Suprapubic skin (tissue), 4 donors: ENCODE results near the gene DCXR. TPM values are rescaled to one million over a fixed set of nuclear protein-coding genes. Genes with fewer than 3 reads are reported as not detected.

Experiments used
- DNase-seq, 2 donors: peaks; one replicate each; pipeline ENCODE4 v3.0.0-alpha.2; 2019; ENCODE audit warnings: low spot score in 2 of 2
- H3K27ac ChIP-seq: fragments of 200-600 bp; sonication (generic); one replicate; pipeline ENCODE4 v1.5.1; 2019
- H3K27me3 ChIP-seq: fragments of 200-600 bp; sonication (generic); one replicate; pipeline ENCODE4 v1.5.1; 2019
- H3K36me3 ChIP-seq: fragments of 200-600 bp; sonication (generic); one replicate; pipeline ENCODE4 v1.5.1; 2019
- H3K4me1 ChIP-seq: fragments of 200-600 bp; sonication (generic); one replicate; pipeline ENCODE4 v1.5.1; 2019
- H3K4me3 ChIP-seq: fragments of 200-600 bp; sonication (generic); one replicate; pipeline ENCODE4 v1.5.1; 2019; ENCODE audit warnings: mild to moderate bottlenecking
- H3K9me3 ChIP-seq: fragments of 200-600 bp; sonication (generic); one replicate; pipeline ENCODE4 v1.5.1; 2019
- CTCF ChIP-seq, 2 donors: fragments of 200-600 bp in 1 of 2; fragments of 450-650 bp in 1 of 2; sonication (generic) in 1 of 2; IDR thresholded peaks; one replicate each; pipeline ENCODE4 v1.5.1; 2016 to 2019; ENCODE audit warnings: antibody characterized with exemption in 2 of 2, mild to moderate bottlenecking in 1 of 2, moderate library complexity in 1 of 2
- EP300 ChIP-seq: sonication (generic); formaldehyde crosslinking; IDR thresholded peaks from one replicate; pipeline ENCODE4 v1.6.1; 2017; ENCODE audit warnings: antibody characterized with exemption
- POLR2A ChIP-seq, 2 donors: fragments of 450-650 bp; IDR thresholded peaks; one replicate each; pipeline ENCODE4 v1.6.1; 2017; ENCODE audit warnings: antibody characterized with exemption in 2 of 2, mild to moderate bottlenecking in 2 of 2, moderate library complexity in 2 of 2
- POLR2AphosphoS5 ChIP-seq, 3 donors: sonication (generic); formaldehyde crosslinking; IDR thresholded peaks; one replicate each; pipeline ENCODE4 v1.6.1; 2017; ENCODE audit warnings: antibody characterized with exemption in 3 of 3
- WGBS: methylation state at CpG from one replicate; pipeline ENCODE4 v1.1.5; 2018; 5-methylcytosine and 5-hydroxymethylcytosine counted together
- total RNA-seq, 4 donors: library from RNA; depleted of rRNA; stranded (reverse); fragments of >200 nt; gene quantifications; one replicate each; pipeline ENCODE4 v1.1.0, GENCODE V29; 2016

Gene DCXR
- total RNA-seq, 4 donors from 2014 or later, result 160 to 267 (median 222) TPM

GRCh38 chr17:81998212-81998611, 39.3 kb downstream of the DCXR start:
- WGBS, result 79% methylated on average over 7 of the region's 7 CpGs
- Histone ChIP-seq H3K27ac (no peak overlapping the region), H3K4me1 (peaks cover 10% of the 10 kb centered on the region), H3K27me3 (no peaks in the 10 kb centered on the region), H3K4me3 (no peak overlapping the region), H3K36me3 (peaks cover 13% of the 10 kb centered on the region), H3K9me3 (no peaks in the 10 kb centered on the region)
- DNase-seq, result no peak
- TF ChIP-seq POLR2A (IDR thresholded peaks at IDR 0.05) (no peak), EP300 (no peak), POLR2AphosphoS5 (IDR thresholded peaks at IDR 0.05) (no peak), CTCF (IDR thresholded peaks at IDR 0.05) (no peak)

- H3K27me3 ChIP-seq, result no peaks in the 10 kb centered on the region
- no peak overlapping the region for H3K27ac ChIP-seq
- peaks cover 13% of the 10 kb centered on the region for H3K36me3 ChIP-seq
- H3K4me1 ChIP-seq, result peaks cover 16% of the 10 kb centered on the region
- no peak overlapping the region for H3K4me3 ChIP-seq
- TF ChIP-seq POLR2A (IDR thresholded peaks at IDR 0.05), result no peak
- TF ChIP-seq CTCF (IDR thresholded peaks at IDR 0.05), result no peak
- no peak for TF ChIP-seq POLR2AphosphoS5 (IDR thresholded peaks at IDR 0.05)
- TF ChIP-seq EP300, result no peak
- WGBS, result 84% methylated on average over 14 of the region's 30 CpGs
- H3K9me3 ChIP-seq, result no peaks in the 10 kb centered on the region
- DNase-seq, result no peak
These were observed 40.6 kb downstream of the DCXR start for GRCh38 chr17:81996757-81997441.

GRCh38 chr17:81996232-81996756, 41.2 kb downstream of the DCXR start:
- WGBS, result 87% methylated on average over 16 of the region's 28 CpGs
- Histone ChIP-seq H3K4me3 (no peak overlapping the region), H3K27ac (no peak overlapping the region), H3K36me3 (peaks cover 13% of the 10 kb centered on the region), H3K27me3 (no peaks in the 10 kb centered on the region), H3K9me3 (no peaks in the 10 kb centered on the region), H3K4me1 (peaks cover 22% of the 10 kb centered on the region)
- no peak for DNase-seq
- TF ChIP-seq POLR2AphosphoS5 (IDR thresholded peaks at IDR 0.05) (no peak), CTCF (IDR thresholded peaks at IDR 0.05) (no peak), POLR2A (IDR thresholded peaks at IDR 0.05) (no peak), EP300 (no peak)

GRCh38 chr17:81995463-81996231, 41.9 kb downstream of the DCXR start:
- peaks cover 13% of the 10 kb centered on the region for H3K36me3 ChIP-seq
- TF ChIP-seq EP300 (no peak), CTCF (IDR thresholded peaks at IDR 0.05) (no peak), POLR2A (IDR thresholded peaks at IDR 0.05) (no peak), POLR2AphosphoS5 (IDR thresholded peaks at IDR 0.05) (no peak)
- H3K27me3 ChIP-seq, result no peaks in the 10 kb centered on the region
- H3K27ac ChIP-seq, result no peak overlapping the region
- DNase-seq, result no peak
- peaks cover 29% of the 10 kb centered on the region for H3K4me1 ChIP-seq
- H3K9me3 ChIP-seq, result no peaks in the 10 kb centered on the region
- no peak overlapping the region for H3K4me3 ChIP-seq
- WGBS, result 95% methylated on average over 21 of the region's 29 CpGs
